Kidney (tissue), 14 donors: ENCODE measurements around the gene FKBP10. TPM values are rescaled to one million over a fixed set of nuclear protein-coding genes. Genes with fewer than 3 reads are reported as not detected.
"Not testable (repeated sequence)": the region's sequence is repeated elsewhere in the genome, so short reads cannot be mapped to it uniquely, and the experiment has no call there.

Source experiments
- DNase-seq, 5 donors: peaks; one replicate each; pipeline ENCODE4 v3.0.0-alpha.2; 2013 to 2020
- FAIRE-seq: peaks from 2 replicates; lab custom pipeline; 2012; peaks lifted over from hg19 to GRCh38; lab: Jason Lieb, UNC
- H3K27ac ChIP-seq, 2 donors: one replicate each; pipeline ENCODE4 v1.7.0; 2013; ENCODE audit warnings: low read depth in 2 of 2, low read length in 2 of 2, inconsistent platforms in 1 of 2
- H3K27me3 ChIP-seq: one replicate; pipeline ENCODE4 v1.7.1; 2013; ENCODE audit warnings: low read length, inconsistent platforms; ENCODE audit not compliant: control insufficient read depth, insufficient read depth
- H3K36me3 ChIP-seq, 3 donors: one replicate each; pipeline versions ENCODE4 v1.7.0 to v1.7.1; 2013; ENCODE audit warnings: low read length in 3 of 3, control low read depth in 1 of 3, inconsistent platforms in 1 of 3; ENCODE audit not compliant: insufficient read depth in 3 of 3, control insufficient read depth in 2 of 3
- H3K4me1 ChIP-seq, 3 donors: one replicate each; pipeline versions ENCODE4 v1.7.0 to v1.7.1; 2013; ENCODE audit warnings: low read length in 3 of 3, inconsistent platforms in 1 of 3, low read depth in 1 of 3; ENCODE audit not compliant: control insufficient read depth in 2 of 3, insufficient read depth in 2 of 3
- H3K4me3 ChIP-seq, 3 donors: one replicate each; pipeline versions ENCODE4 v1.7.0 to v1.8.1; 2013; ENCODE audit warnings: low read length in 3 of 3, control low read depth in 1 of 3, inconsistent platforms in 1 of 3
- H3K9ac ChIP-seq, 3 donors: one replicate each; pipeline versions ENCODE4 v1.7.0 to v1.7.1; 2013; ENCODE audit warnings: low read length in 3 of 3, control low read depth in 1 of 3, inconsistent platforms in 1 of 3
- H3K9me3 ChIP-seq, 3 donors: one replicate each; pipeline versions ENCODE4 v1.7.0 to v1.7.1; 2013; ENCODE audit warnings: low read length in 3 of 3, control low read depth in 1 of 3, inconsistent platforms in 1 of 3; ENCODE audit not compliant: control insufficient read depth in 2 of 3, insufficient read depth in 1 of 3
- intact Hi-C: fragments of 100-400 bp; cut with DNase I; formaldehyde crosslinking; loops from one replicate; pipeline ENCODE4 v1.11.1; 2022
- polyA plus RNA-seq: library from polyadenylated mRNA; stranded (reverse); fragments of 350-450 nt; fragmentation: Illumina TruSeq; extraction: RNeasy Lipid Tissue Mini Kit (QIAGEN cat#74804); gene quantifications from one replicate; pipeline ENCODE4 v1.2.3, GENCODE V29; 2014; ENCODE audit warnings: low read depth, low replicate concordance; ENCODE audit not compliant: insufficient read depth
- total RNA-seq: library from RNA; stranded (reverse); fragmentation: NEBNext Ultra II Directional; extraction: Animal tissue kit (Norgen Biotek cat#: 25700); gene quantifications from one replicate; pipeline ENCODE4 v1.2.1, GENCODE V29; 2021
- TF ChIP-seq, protein P1 (sequence below): IDR thresholded peaks from 3 replicates; pipeline ENCODE4 v1.5.1; 2012; ENCODE audit warnings: mild to moderate bottlenecking, moderate library complexity, borderline replicate concordance; ENCODE audit not compliant: insufficient read depth; ENCODE audit errors: extremely low read depth
- donor health status: control.
- donor health status: control.
- donor health status: control.
- donor health status: control.
- donor health status: control.
- donor health status: DM: yes; HTN: yes; CAD: no.
- donor health status: Normal renal cell carcinoma (clear cell type).

Gene FKBP10
- total and polyA plus RNA-seq, 2 donors from 2014 or later, result 19.6 to 38.3 TPM

DNA sequence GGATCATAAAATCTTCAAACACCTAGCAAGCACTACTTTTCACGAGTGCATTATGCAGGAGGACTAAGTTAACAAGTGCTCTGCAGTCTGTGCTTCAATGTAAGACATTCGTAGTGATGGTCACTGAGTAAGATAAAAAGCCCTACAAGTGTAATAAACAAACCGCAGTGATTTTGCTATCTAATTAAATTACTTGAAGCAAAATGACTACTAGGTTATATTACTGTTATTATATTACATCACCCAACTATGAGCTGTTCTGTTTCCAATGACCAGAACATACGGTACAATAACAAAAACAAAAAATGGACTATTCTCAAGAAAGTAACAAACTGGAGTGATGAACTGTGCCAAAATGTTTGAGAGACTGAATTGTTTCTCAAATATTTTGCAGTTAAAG, 36.0 kb downstream of the FKBP10 start:
- intact Hi-C loops, result no loop called here
- no peak for DNase-seq
- Histone ChIP-seq H3K27me3 (no peaks in the 10 kb centered on the region), H3K36me3 (peaks cover 2 to 3% (median 3%) of the 10 kb centered on the region in 3 donors), H3K9ac (no peak overlapping the region), H3K27ac (no peak overlapping the region), H3K4me1 (peaks cover 0 to 6% (median 3%) of the 10 kb centered on the region in 3 donors), H3K9me3 (no peaks in the 10 kb centered on the region), H3K4me3 (no peak overlapping the region)
- TF ChIP-seq, protein P1, sequence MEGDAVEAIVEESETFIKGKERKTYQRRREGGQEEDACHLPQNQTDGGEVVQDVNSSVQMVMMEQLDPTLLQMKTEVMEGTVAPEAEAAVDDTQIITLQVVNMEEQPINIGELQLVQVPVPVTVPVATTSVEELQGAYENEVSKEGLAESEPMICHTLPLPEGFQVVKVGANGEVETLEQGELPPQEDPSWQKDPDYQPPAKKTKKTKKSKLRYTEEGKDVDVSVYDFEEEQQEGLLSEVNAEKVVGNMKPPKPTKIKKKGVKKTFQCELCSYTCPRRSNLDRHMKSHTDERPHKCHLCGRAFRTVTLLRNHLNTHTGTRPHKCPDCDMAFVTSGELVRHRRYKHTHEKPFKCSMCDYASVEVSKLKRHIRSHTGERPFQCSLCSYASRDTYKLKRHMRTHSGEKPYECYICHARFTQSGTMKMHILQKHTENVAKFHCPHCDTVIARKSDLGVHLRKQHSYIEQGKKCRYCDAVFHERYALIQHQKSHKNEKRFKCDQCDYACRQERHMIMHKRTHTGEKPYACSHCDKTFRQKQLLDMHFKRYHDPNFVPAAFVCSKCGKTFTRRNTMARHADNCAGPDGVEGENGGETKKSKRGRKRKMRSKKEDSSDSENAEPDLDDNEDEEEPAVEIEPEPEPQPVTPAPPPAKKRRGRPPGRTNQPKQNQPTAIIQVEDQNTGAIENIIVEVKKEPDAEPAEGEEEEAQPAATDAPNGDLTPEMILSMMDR, result no peak
- FAIRE-seq, result no peak

DNA sequence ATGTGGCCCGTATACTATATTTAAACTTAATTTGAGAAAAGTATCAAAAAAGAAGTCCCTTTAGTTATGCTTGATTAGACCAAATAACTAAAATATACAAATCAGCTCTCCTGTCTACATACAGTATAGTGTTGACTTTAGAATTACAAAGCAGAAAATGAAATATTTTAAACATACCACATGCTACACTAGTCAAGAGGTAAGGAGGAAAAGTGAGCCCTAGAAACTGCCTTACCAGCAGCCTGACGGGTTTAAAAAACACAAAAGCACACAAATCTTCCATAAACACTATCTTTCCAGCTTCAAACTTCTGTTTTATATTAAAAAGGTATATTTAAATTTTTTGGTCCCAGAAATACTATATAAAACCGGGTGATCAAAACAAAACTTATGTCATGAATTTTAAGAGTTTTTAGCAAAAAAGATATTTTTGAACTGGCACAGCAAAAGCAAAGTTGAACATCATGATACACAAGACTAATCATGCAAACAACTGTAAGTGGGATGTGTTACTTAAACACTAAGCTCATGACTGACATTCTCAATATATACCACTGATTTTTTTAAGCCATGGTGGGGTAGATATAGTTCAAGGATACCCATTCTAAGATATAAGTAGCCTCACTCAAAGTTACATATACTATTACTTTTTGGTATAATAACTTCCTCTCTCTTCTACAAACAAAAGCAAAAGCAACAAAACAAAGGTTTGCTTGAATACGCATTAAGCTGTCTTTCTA, 36.6 kb downstream of the FKBP10 start:
- Histone ChIP-seq H3K36me3 (peaks cover 4 to 7% (median 6%) of the 10 kb centered on the region in 3 donors), H3K27ac (no peak overlapping the region), H3K9me3 (no peaks in the 10 kb centered on the region), H3K9ac (no peak overlapping the region), H3K27me3 (no peaks in the 10 kb centered on the region), H3K4me3 (no peak overlapping the region), H3K4me1 (peaks cover 0 to 6% (median 3%) of the 10 kb centered on the region in 3 donors)
- FAIRE-seq (no peak), DNase-seq (peak in 1 of 5 donors; percentile 36)
- TF ChIP-seq, protein P1, result no peak
- intact Hi-C loops, result no loop called here

DNA sequence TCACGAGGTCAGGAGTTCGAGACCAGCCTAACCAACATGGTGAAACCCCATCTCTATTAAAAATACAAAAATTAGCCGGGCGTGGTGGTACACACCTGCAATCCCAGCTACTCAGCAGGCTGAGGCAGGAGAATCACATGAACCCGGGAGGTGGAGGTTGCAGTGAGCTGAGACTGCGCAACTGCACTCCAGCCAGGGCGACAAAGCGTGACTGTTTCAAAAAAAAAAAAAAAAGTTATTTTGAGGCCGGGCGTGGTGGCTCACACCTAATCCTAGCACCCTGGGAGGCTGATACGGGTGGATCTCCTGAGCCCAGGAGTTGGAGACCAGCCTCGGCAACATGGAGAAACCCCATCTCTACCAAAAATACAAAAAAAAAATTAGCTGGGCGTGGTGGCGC, 38.6 kb downstream of the FKBP10 start:
- H3K36me3 ChIP-seq, result peaks cover 4 to 11% (median 6%) of the 10 kb centered on the region in 3 donors
- H3K4me3 ChIP-seq, H3K9ac ChIP-seq, FAIRE-seq, intact Hi-C loops, H3K27ac ChIP-seq, H3K9me3 ChIP-seq, H3K27me3 ChIP-seq, DNase-seq, H3K4me1 ChIP-seq: not testable (repeated sequence)

DNA sequence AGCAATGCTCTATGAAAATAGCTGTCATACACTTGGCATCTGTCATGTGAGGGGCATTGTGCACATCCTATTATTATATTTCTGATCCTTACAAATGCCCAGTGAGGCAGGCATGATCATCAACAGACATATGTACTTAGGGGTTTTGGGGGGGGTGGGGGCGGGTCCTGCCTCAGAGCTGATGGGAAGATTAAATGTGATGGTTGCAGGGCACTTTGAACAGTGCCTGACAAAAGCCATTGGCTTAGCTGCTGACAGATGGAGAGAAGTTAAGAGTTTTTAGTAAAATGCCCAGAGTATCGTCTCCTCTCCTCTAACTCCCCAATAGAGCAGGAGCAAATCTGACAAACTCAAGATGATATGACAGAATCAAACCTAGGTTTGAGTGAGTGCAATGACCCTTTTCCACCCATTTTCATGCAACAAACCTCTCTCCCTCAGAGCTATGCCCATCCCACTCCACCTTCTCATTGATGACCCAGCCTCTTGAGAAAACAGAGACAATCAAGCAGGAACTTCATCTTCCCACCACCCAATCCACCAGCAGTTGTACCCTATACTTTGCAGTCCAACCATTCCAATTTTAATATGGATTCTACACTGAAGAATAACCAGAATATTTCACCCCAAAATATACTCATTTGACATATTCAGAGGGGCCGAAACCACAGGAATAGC, 47.6 kb downstream of the FKBP10 start:
- Histone ChIP-seq H3K36me3 (no peaks in the 10 kb centered on the region), H3K27ac (no peak overlapping the region), H3K4me1 (peaks cover 0 to 15% (median 9%) of the 10 kb centered on the region in 3 donors), H3K27me3 (no peaks in the 10 kb centered on the region), H3K4me3 (no peak overlapping the region), H3K9me3 (no peaks in the 10 kb centered on the region), H3K9ac (no peak overlapping the region)
- TF ChIP-seq, protein P1, result no peak
- no peak for FAIRE-seq
- DNase-seq, result no peak
- intact Hi-C loops, result no loop called here
